ENCODE data around the gene AAK1.

- TF ChIP-seq EZH2 (IDR thresholded peaks at IDR 0.05; ENCODE audit: borderline replicate concordance, low read length) (no peak), CTCF (conservative IDR thresholded peaks at IDR 0.05 in 1 of 2, IDR thresholded peaks at IDR 0.05 in 1 of 2; ENCODE audit: extremely low read depth in 1 of 2, insufficient read depth in 1 of 2, low read depth in 1 of 2, low read length in 2 of 2) (no peak)
Measured at GRCh38 chr2:69524799-69525198, 118.7 kb downstream of the AAK1 start.
